Activated naive CD8-positive, alpha-beta T cell (primary cell): Measurements from ENCODE around the gene ACAP2.

Source experiments
- H3K27ac Mint-ChIP-seq: one replicate; pipeline ENCODE4 v1.8.0; 2021; ENCODE audit warnings: mixed read lengths
- H3K27me3 Mint-ChIP-seq: one replicate; pipeline ENCODE4 v1.8.0; 2021; ENCODE audit warnings: mixed read lengths
- H3K36me3 Mint-ChIP-seq: one replicate; pipeline ENCODE4 v1.8.0; 2021; ENCODE audit warnings: mixed read lengths
- H3K4me1 Mint-ChIP-seq: one replicate; pipeline ENCODE4 v1.8.0; 2021; ENCODE audit warnings: low read depth, mixed read lengths
- H3K4me3 Mint-ChIP-seq: one replicate; pipeline ENCODE4 v1.8.0; 2021; ENCODE audit warnings: mild to moderate bottlenecking, mixed read lengths
- H3K9me3 Mint-ChIP-seq: one replicate; pipeline ENCODE4 v1.8.0; 2021; ENCODE audit warnings: low read depth, mixed read lengths

Gene ACAP2

DNA sequence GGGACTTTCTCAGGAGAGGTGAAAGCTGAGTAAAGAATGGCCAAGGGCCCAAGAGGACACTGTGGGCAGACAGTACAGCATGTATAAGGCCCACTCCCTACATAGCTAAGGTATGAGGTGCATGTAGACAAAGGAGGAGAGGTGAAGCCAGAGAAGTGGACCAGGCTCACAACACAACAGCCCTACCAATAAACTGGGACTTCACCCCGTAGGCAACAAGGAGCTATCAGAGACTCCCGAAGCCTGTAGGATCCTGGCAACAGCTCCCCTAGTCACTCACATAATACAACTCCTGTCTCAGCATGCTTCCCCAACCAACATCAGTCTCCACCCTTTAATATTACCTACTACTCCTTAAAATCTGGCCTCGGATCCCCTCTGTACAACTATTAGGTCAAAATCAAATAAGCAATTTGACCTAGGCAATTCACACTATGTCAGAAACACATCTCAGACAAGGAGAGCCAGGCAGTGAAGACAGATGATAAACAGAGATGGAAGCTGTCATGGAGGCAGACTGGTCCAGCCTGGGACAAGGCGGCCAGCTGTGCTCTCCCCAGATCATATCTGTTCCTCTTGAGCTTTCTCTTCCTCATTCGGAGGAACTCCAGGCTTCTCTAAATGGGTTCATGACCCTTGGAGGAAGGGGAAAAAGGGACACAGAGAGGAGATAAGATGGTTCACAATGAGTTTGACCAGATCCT lies 173.3 kb downstream of the ACAP2 start:
- H3K4me3 Mint-ChIP-seq: peak overlapping the region; percentile 89
- peak overlapping the region; percentile 81 for H3K27ac Mint-ChIP-seq
- peaks cover 6% of the 10 kb centered on the region for H3K36me3 Mint-ChIP-seq
- no peaks in the 10 kb centered on the region for H3K9me3 Mint-ChIP-seq
- no peaks in the 10 kb centered on the region for H3K27me3 Mint-ChIP-seq
- H3K4me1 Mint-ChIP-seq: peaks cover 27% of the 10 kb centered on the region

DNA sequence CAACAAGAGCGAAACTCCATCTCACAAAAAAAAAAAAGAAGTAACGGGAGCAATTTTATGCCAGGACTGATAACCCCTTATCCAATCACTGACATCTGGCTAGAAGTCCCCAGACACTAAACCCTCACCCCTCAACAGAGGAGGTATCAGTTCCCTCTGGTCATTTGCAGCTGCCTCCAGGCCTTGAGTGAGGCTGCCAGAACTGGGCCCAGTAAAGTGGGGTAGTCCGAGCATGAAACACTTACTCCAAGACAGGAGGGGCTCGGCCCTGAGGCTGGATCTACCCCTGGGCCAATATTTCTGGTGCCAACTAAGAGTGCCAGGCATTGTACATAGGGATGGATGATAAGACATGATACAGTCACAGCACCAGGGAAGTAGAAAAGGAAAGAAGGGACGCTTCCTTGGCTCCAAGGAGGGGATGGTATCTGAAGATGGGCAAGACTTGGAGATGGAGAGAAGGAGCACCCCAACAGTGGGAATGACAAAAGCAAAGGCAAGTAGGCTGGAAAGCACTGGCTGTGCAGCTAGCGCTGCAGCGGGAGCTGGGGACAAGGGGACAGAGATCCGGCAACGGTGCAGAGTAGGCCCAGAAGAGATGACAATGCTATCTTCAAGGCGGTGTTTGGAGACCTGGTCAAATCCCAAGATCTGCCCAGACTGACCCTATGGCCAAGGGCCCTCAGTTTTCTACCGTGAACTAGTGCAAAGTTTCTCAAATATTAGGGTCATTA lies 174.1 kb downstream of the ACAP2 start:
- peaks cover 6% of the 10 kb centered on the region for H3K36me3 Mint-ChIP-seq
- H3K9me3 Mint-ChIP-seq: no peaks in the 10 kb centered on the region
- H3K27me3 Mint-ChIP-seq: no peaks in the 10 kb centered on the region
- H3K4me1 Mint-ChIP-seq: peaks cover 27% of the 10 kb centered on the region
- no peak overlapping the region for H3K27ac Mint-ChIP-seq
- H3K4me3 Mint-ChIP-seq: peak overlapping the region; percentile 89

DNA sequence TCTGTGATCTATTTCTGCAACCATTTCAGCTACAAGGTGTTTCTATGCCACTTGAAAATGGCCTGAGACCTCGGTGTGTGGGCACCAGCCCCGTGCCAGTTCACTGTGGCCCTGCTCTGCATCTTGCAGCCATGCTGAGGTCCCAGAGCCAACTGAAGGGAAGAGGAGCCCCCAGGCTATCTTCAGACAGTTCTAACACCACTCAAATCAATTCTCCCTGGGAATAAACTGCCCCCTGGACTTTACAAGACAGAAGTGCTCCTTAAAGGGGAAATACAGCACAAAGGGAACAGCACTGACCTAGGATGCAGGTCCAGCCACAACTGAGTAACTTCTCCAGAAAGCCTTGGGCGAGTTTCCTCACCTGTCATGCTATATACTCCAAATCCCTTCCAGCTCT lies 175.7 kb downstream of the ACAP2 start:
- no peak overlapping the region for H3K27ac Mint-ChIP-seq
- peaks cover 26% of the 10 kb centered on the region for H3K4me1 Mint-ChIP-seq
- no peaks in the 10 kb centered on the region for H3K27me3 Mint-ChIP-seq
- peaks cover 10% of the 10 kb centered on the region for H3K36me3 Mint-ChIP-seq
- no peaks in the 10 kb centered on the region for H3K9me3 Mint-ChIP-seq
- no peak overlapping the region for H3K4me3 Mint-ChIP-seq

DNA sequence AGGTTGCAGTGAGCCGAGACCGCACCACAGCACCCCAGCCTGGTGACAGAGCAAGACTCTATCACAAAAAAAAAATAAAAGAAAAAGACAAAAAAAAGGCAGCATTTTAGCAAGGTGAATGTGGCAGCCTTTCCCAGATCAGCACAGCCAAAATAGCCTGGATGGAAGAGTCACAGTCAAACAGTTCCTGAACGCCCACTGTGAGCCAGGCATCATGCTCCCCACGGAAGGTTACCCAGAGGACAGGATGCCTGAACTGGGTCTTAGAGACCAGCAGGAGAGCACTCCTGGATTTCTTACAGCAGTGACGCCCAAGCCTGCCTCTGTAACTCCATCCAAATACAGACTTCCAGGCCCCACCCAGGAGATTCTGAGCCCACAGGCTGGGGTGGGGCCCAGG lies 176.4 kb downstream of the ACAP2 start:
- H3K36me3 Mint-ChIP-seq: peaks cover 10% of the 10 kb centered on the region

DNA sequence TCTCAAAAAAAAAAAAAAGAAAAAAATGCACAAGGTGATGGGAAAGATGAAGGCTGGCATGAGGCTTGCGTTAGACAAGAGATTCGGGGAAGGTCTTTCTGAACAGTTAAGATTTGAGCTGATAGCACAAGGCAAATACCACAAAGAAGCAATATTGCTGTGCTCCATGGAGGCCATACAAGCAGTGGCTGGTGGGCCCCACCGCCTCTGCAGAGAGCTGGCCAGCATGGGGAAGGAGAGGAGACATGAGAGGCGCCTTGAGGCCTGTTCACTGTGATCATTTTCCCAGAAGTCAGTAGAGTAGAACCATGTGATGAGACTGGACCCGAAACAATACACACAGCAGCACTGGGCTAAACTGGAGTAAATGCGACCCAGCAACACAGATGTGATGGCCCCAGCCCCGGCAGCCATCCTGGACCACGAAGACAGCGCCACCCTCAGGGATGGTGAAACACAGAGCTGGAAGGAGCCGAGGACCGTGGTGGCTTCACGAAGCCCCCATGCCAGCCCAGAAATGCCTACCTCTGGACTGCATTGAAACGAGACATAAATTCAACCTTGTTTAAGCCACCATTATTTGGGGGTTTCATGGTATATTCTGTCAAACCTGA lies 177.3 kb downstream of the ACAP2 start:
- H3K27ac Mint-ChIP-seq: no peak overlapping the region

More for the DNA sequence above, 176.4 kb downstream of the ACAP2 start:
- H3K27me3 Mint-ChIP-seq: no peaks in the 10 kb centered on the region
- H3K9me3 Mint-ChIP-seq: no peaks in the 10 kb centered on the region
- H3K4me3 Mint-ChIP-seq: no peak overlapping the region
- H3K4me1 Mint-ChIP-seq: peaks cover 22% of the 10 kb centered on the region
- no peak overlapping the region for H3K27ac Mint-ChIP-seq

DNA sequence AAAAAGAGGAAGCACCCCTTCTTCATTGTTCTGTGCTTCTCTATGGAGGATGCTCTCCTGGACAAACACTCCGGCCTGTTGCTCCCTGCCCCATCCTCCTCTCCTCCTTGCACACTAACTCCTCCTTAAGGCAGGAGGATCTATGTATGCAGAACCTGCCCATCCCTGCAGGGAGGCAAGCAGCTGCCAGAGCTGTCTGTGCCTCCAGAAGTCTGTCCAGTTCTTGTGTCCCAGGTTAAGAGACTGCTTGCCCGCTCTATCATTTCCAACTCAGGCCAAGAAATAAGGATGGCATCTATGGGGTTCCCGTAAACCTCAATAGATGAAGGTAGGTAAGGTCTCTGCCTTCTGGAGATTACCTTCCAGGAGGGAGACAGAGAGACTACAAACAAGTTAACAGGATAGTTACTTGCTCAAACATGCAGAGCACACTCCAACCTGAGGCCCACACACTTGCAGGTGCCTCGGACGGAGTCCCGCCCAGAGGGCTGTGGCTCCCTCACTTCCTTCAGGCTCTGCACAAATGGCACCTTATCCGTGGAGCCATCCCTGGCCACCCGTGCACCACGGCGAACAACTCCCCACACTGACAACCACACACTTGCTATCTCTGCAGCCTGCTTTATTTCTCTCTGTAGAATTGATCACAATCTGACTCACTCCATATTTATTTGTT lies 178.8 kb downstream of the ACAP2 start:
- Mint-ChIP-seq H3K27me3 (no peaks in the 10 kb centered on the region), H3K4me3 (no peak overlapping the region), H3K4me1 (peaks cover 17% of the 10 kb centered on the region), H3K9me3 (no peaks in the 10 kb centered on the region), H3K27ac (no peak overlapping the region), H3K36me3 (peaks cover 10% of the 10 kb centered on the region)

More for the DNA sequence above, 177.3 kb downstream of the ACAP2 start:
- Mint-ChIP-seq H3K36me3 (peaks cover 10% of the 10 kb centered on the region), H3K4me3 (no peak overlapping the region), H3K4me1 (peaks cover 27% of the 10 kb centered on the region), H3K9me3 (no peaks in the 10 kb centered on the region), H3K27me3 (no peaks in the 10 kb centered on the region)

DNA sequence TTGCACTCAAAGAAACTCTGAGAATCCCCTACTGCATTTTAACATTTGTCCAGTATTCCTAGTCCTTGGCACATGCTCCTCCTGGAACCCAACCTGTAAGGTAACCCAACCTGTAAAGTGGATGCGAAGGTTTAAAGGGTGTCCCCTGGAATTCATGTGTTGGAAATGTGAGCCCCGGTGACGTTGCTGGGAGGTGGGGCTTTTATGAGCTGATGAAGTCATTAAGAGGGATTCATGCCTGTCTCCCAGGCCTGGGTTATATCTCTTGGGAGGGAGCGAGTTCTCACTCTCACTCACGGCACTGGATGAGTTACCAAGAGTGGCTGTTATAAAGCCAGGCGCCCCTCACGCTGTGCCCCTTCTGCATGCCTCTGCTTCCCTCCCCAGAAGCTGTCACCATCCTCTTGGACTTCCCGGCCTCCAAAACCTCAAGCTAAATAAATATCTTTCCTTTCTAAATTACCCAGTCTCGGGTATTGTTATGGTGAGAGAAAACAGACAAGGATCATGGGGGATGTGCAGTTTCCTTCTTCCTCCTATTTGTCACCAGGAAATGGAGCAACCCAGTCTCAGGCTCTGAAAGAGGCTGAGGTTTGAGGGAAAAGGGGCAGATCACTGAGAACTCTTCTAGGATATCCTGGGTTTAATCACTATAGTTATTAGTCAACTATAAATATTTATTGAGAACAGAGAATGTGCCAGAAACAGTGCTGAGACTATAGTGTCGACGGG lies 179.5 kb downstream of the ACAP2 start:
- Mint-ChIP-seq H3K4me1 (peaks cover 19% of the 10 kb centered on the region), H3K36me3 (peaks cover 10% of the 10 kb centered on the region), H3K27me3 (no peaks in the 10 kb centered on the region), H3K27ac (no peak overlapping the region), H3K4me3 (no peak overlapping the region), H3K9me3 (no peaks in the 10 kb centered on the region)

DNA sequence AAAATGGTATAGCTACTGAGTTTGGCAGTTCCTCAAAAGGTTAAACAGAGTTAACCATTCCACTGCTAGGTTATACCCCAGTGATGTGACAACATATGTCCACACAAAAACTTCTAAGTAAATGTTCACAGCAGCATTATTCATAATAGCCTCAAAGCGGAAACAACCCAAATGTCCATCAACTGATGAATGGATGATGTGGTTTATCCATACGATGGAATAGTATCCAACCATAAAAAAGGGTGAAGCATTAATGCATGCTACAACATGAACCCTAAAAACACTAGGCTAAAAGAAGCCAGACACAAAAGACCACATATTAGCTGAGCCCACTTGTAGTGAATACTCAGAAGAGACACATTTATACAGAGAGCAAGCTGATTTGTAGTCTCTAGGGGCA lies 180.9 kb downstream of the ACAP2 start:
- no peaks in the 10 kb centered on the region for H3K9me3 Mint-ChIP-seq
- no peak overlapping the region for H3K27ac Mint-ChIP-seq
- H3K36me3 Mint-ChIP-seq: peaks cover 5% of the 10 kb centered on the region
- H3K27me3 Mint-ChIP-seq: no peaks in the 10 kb centered on the region
- no peak overlapping the region for H3K4me3 Mint-ChIP-seq
- peaks cover 18% of the 10 kb centered on the region for H3K4me1 Mint-ChIP-seq

DNA sequence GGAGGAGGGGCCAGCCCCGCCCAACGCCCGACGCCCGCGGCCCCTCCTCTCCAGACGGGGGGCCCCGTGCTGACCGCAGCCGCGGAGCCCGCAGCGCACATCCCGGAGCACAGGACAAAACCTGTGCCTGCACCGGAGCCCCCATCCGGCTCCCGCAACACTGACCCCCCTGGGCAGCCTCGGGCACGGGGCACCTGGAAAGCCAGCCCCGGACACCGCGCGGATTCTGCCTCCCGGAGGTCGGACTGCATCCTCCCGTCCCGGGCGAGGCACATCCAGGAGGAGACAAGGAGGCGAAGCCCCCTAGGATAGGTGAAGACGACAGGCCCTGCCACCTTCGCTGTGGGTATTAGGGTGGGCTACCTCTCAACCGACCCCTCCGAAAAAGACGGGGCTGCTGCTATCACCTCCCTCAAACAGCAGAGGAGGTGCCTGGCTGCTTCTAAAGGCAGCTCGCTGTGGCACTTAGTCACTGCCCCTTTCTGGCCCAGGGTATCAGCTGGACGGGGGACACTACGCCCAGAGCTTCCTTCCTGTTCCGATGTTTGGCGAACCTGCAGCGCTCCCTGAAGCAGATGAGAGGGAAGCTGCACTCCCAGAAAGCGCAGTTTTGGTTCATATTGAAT lies 182.4 kb downstream of the ACAP2 start:
- H3K9me3 Mint-ChIP-seq: no peaks in the 10 kb centered on the region
- H3K4me1 Mint-ChIP-seq: peaks cover 17% of the 10 kb centered on the region
- H3K27me3 Mint-ChIP-seq: no peaks in the 10 kb centered on the region
- H3K27ac Mint-ChIP-seq: no peak overlapping the region
- H3K4me3 Mint-ChIP-seq: peak overlapping the region; percentile 81
- H3K36me3 Mint-ChIP-seq: peaks cover 5% of the 10 kb centered on the region

DNA sequence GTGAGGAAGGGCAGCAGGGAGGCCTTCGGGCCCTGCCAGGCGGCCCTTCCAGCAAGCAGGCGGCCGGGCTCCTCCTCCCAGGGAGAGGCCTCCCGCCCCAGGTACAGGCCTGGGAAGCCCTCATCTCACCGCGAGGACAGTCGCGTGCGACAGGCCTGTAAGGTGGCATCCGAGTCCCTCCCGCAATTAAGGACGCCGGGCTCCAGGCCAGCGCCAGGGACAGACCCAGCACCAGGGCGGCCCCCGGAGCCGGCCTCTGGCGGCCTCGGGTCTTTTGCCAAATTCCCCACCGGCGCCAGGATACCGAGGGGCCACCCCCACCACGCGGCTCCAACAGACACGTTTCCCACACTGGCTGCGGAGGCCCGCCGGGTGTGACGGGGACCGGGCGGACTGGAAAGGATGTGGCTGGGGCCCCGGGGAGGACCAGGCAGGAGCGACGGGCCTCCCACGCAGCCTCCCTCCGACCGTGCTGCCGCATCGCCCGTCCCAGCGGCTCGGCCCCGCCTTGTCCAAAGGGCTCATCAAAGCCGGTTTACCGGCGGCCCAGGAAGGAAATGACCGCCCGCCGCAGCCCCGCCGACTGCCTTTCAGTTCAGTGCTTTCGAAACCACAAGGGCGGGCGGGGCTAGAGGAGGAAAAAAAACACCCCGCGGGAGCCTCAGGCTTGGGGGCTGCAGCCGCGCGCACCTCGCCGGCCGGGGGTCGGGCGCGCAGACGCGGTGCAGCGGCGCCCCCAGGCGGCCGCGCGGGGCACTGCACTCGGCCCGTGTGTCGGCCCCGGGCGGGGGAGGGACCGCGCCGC lies 183.1 kb downstream of the ACAP2 start:
- Mint-ChIP-seq H3K36me3 (peaks cover 3% of the 10 kb centered on the region), H3K9me3 (no peaks in the 10 kb centered on the region), H3K4me1 (peaks cover 17% of the 10 kb centered on the region), H3K4me3 (peak overlapping the region; percentile 60), H3K27ac (peak overlapping the region; percentile 70), H3K27me3 (no peaks in the 10 kb centered on the region)

DNA sequence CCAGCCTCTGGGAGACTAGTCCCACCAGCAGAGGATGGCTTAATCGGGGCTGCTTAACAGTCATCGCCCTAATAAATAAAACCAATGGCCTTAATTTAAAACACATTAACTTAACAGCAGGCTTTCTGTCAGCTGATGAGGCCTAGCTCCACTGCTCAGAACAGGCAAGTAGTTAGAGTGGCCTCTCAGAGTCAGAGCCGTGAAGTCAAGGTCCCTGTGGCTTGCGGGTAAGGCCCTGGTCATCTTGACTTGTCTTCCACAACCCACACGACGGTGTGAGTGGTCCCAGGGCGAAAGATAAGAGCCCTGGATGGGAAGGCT lies 183.7 kb downstream of the ACAP2 start:
- Mint-ChIP-seq H3K36me3 (peaks cover 3% of the 10 kb centered on the region), H3K9me3 (no peaks in the 10 kb centered on the region), H3K4me1 (peaks cover 17% of the 10 kb centered on the region), H3K27me3 (no peaks in the 10 kb centered on the region), H3K27ac (peak overlapping the region; percentile 76), H3K4me3 (peak overlapping the region; percentile 71)

DNA sequence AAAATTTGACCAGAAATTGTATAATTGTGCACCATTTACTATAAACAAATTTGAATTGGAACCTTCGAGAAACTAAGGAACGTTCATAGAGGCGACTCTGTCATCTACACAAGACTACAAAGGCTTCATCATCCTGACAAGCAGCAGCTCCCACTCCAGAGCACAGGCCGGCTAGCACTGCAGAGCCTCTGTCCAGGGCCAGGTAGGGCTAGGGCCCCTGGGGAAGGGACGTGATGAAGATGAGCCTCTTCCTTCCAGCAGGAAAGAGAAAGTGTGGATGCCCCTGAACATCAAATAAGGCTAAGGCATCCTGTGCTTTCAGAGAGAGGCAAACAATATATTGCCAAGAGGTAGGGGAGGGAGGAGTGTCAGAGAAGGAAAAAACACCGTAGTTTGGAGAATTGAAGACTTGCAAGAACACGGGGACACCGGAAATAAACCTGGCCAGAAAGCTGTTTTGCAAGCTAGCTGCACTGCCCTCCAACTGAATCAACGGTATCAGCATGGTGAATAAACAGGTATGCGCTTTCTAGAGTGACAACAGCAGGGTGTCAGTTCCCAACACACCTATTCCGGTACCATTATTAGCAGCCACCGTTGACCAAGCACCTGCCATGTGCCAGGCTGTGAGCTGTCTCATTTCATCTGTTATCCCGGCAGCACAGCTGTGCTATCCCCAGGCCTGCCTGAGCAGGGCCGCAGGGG lies 184.2 kb downstream of the ACAP2 start:
- Mint-ChIP-seq H3K9me3 (no peaks in the 10 kb centered on the region), H3K4me3 (peak overlapping the region; percentile 71), H3K4me1 (peaks cover 17% of the 10 kb centered on the region), H3K27ac (peak overlapping the region; percentile 76), H3K27me3 (no peaks in the 10 kb centered on the region), H3K36me3 (peaks cover 3% of the 10 kb centered on the region)
